ENCODE results near the gene TSGA10IP.
A peak's percentile ranks its signal among the peaks of the same experiment; 100 is the strongest.
"Not testable (repeated sequence)": the region's sequence is repeated elsewhere in the genome, so short reads cannot be mapped to it uniquely, and the experiment has no call there.

Gene TSGA10IP

GRCh38 chr11:65947603-65948125, 2.4 kb downstream of the TSGA10IP start:
- no peak for DNase-seq

- not testable (repeated sequence) for DNase-seq
These were observed 5.4 kb downstream of the TSGA10IP start for GRCh38 chr11:65950711-65951110.

GRCh38 chr11:65951641-65952040, 6.4 kb downstream of the TSGA10IP start:
- not testable (repeated sequence) for DNase-seq

DNA sequence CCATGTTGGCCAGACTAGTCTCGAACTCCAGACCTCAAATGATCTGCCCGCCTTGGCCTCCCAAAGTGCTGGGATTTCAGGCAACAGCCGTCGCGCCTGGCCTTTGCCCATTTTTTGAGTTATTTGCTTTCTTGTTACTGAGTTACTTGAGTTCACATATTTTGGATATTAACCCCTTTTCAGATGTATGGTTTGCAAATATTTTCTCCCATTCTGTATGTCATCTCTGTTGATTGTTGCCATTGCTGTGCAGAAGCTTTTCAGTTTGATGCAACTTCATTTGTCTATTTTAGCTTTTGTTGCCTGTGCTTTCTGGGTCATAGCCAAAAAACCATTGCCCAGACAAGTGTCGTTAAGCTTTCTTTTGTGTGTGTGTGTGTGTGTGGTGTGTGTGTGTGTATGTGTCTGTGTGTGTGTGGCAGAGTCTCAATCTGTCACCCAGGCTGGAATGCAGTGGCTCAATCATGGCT, 6.8 kb downstream of the TSGA10IP start:
- no peak for DNase-seq

DNA sequence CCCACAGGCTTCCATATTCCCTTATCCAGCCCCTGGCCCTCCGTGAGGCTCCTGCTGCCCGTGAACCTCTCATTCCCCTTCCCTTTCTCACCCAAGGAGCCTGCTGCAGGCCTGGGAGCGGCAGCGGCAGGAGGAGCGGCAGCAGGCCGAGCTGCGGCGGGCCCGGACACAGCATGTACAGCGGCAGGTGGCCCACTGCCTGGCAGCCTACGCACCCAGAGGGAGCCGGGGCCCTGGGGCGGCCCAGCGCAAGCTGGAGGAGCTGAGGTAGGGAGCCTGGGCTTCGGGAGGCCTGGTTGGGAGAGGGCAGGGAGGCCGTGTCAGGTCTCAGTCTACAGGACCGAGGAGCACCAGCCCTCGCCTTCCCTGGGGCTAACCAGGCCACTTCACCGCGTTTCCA, 8.2 kb downstream of the TSGA10IP start:
- DNase-seq = no peak

DNA sequence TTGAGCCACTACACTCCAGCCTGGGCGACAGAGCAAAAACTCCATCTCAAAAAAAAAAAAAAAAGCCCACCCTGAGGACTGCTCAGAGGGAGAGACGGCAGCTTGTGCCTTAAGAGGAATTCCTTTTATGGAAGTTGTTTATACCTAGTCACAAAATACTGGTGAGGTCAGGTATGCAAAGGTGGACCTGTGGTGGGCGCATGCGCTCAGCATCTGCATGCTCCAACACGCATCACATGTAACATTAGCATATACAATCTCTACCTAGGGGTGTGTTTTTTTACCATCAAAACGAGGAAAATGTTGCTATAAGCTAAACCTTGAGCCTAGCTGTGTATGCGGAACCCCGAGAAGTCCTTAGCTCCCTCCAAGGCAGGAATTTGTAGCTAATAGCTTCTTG, 9.5 kb downstream of the TSGA10IP start:
- DNase-seq = no peak

- DNase-seq = no peak
These were observed 13.0 kb downstream of the TSGA10IP start for GRCh38 chr11:65958291-65958690.

GRCh38 chr11:65958774-65959420, 13.6 kb downstream of the TSGA10IP start:
- DNase-seq = no peak

GRCh38 chr11:65960824-65961266, 15.6 kb downstream of the TSGA10IP start:
- DNase-seq = no peak

GRCh38 chr11:65961267-65962140, 16.2 kb downstream of the TSGA10IP start, which contains the start of gene SART1:
Gene SART1 (plus strand): TSS chr11:65961734. CDS start chr11:65961781, 47 bp downstream.
- DNase-seq = peak; percentile 98

DNA sequence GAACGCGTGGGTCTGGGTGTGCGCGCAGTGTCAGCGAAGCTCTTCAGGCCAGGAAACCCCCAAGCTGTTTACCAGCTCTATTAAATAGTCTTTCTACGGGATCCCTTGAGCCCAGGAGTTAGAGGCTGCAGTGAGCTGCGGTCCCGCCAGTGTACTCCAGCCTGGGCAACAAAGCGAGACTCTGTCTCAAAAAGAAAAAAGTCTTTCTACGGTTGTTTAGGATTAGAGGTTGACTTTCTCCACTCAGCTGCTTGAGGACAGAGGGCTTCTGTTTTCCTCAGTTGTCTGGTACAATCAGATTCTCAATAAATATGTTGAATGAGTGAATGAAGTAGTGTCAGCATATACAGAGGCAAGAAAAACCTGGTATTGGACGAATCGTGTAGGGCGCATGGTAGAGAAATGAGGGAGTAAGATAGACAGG, 16.9 kb downstream of the TSGA10IP start:
- peak; percentile 67 for DNase-seq

DNA sequence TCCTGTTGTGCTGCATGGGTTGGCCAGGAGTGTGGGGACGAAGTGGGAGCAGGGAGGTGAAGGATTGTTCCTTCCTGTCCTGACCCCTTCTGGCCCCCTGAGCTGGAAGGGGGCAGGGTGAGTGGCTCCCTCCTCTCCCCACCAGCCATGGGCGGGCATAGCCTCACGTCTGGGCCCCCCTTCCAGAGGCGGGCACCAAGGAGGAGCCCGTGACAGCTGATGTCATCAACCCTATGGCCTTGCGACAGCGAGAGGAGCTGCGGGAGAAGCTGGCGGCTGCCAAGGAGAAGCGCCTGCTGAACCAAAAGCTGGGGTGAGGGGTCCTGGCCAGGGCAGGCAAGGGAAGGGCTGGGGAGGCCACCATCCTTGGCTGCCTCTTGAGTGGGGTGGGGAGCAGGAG, 19.6 kb downstream of the TSGA10IP start:
- no peak for DNase-seq

DNA sequence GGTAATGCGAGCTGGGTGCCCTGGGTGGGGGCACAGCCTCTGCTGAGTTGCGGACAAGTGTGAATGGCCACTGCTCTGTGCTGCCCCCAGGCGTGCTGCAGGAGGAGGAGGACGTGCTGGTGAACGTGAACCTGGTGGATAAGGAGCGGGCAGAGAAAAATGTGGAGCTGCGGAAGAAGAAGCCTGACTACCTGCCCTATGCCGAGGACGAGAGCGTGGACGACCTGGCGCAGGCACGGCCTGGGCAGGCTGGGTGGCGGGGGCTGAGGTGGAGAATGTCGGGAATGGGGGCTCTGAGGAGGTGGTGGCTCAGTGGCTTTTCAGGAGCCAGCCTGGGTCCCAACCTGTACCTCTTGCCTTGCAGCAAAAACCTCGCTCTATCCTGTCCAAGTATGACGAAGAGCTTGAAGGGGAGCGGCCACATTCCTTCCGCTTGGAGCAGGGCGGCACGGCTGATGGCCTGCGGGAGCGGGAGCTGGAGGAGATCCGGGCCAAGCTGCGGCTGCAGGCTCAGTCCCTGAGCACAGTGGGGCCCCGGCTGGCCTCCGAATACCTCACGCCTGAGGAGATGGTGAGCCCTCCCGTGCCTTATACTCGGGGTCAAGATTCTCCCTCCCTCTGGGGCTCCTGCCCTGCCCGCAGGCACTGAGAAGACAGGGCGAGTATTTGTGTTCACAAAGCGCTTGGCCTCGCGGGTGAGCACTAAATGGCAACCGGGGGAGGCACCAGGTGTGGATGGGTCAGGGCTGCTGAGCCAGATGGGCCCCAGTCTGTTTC, 20.9 kb downstream of the TSGA10IP start:
- DNase-seq = no peak

- DNase-seq = no peak
These were observed 22.2 kb downstream of the TSGA10IP start for GRCh38 chr11:65967329-65967934.

DNA sequence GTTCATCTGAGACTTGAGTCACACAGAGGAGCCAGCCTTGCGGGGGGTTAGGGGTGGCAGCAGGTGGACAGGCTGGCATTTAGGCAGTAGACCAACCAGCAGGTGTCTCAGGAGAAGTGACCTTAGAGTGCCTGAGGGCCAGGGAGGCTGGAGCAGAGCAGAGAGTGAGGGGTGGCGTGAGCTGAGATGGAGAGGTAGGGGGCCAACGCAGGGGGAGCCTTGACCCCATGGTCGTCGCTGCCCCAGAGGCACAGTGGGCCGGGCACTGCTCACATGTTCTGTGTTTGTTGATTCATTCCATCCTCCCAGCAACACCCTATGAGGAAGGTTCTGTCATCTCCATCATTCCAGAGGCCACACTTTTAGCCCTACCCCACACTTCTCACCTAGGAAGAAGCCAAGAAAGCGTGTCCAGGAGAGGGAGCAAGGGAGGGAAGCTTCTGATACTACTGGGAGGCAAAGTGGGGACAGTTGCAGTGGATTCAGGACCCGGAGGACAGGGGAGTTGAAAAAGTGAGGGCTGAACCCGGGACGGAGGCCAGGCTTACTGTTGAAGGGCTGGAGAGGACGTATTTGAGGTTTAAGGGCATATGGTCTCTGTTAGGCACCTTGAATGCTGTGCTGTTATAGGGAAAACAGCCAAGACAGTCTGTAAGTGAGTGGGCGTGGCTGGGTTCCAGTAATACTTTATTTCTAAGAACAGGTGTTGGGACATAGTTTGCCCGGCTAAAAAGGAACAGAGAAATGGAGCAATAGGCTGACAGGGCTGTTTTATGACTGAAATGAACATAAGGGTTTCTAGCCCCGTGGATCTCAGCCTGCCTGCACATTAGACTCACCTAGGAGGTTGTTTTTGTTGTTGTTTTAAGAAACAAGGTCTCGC, 23.6 kb downstream of the TSGA10IP start:
- DNase-seq = no peak

DNA sequence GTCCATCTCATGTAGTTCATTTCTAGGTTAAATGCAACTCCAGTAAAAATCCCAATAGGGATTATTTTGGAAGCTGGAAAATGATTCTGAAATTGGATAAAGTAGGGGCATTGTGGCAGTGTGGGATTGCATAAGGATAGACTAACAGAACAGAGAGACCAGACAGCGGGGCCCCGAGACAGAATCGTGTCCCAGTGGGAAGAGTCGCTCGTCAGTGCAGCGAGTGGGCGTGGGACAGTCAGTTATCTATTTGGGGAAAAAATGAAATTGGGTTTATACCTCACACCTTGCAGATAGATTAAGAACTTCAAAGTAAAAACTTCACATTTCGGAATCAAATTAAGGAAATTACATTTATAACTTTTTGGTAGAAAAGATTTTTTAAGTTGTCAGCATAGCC, 26.8 kb downstream of the TSGA10IP start:
- no peak for DNase-seq

DNA sequence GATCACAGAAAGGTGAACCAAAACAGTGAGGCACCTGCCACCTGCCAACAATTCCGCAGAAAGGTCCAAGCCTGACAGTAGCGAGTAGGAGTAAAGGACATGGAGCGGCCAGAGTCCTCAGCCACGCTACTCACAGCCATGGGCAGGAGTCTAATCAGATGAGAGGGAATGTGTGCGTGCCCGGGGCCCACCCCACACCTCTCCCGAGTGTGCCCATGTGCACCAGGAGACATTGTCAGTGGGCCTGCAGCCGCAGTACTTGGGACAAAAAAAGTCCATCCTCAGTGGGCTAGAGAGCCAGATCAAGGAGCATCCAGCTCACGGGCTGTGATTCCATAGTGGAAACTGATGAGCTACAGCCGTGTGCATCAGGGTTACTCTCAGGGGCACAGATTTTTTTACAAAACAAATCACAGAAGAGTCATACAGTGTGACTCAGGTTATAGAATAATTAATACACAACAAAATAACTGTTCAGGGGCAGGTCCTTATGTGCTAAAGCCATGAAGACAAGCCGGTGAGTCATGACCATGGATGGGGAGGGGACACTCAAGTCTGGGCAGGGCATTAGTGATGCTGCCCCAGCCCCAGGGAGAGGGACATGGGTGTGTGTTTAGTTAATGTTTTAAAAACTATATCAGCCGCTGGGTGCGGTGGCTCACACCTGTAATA, 28.3 kb downstream of the TSGA10IP start:
- DNase-seq = no peak

- DNase-seq = no peak
These were observed 30.5 kb downstream of the TSGA10IP start for GRCh38 chr11:65975771-65976170.

DNA sequence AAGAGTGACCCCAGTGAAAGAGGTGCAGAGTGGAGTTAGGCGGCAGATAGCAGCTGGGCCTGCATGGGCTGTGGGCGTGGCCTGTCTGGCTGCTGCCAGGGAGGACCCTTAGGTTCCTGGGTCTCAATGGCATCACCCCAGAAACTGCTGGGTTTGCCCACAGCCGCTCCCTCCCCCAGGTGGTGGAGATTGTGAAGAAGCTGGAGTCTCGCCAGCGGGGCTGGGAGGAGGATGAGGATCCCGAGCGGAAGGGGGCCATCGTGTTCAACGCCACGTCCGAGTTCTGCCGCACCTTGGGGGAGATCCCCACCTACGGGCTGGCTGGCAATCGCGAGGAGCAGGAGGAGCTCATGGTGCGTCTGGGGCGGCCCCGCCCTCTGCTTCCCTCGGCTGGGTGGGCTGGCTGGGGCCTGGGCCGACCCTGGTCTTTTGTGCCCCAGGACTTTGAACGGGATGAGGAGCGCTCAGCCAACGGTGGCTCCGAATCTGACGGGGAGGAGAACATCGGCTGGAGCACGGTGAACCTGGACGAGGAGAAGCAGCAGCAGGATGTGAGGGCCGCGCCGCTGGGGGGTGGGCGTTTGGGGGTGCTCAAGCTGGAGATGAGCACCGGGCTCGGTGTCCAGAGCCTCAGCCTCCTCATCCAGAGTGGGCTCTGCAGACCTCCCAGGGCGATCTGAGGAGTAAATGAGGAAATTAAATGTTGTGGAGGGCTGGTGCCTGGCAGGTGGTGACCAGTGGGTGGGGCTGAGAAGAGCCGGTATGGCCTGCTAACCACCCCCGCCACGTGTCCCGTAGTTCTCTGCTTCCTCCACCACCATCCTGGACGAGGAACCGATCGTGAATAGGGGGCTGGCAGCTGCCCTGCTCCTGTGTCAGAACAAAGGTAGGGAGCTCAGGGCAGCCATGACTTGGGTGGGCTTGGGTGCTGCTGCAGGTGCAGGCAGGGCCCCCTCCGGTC, 31.2 kb downstream of the TSGA10IP start:
- DNase-seq = no peak
